OCI-LY7 (cell line): ENCODE measurements around the gene ZMYND11. TPM values are rescaled to one million over a fixed set of nuclear protein-coding genes. Genes with fewer than 3 reads are reported as not detected.

ENCODE experiments used
- BruUV-seq: library from RNA; stranded (reverse); fragments of 400-500 nt; replicated peaks from 2 replicates; lab custom pipeline; 2021; lab: Mats Ljungman, UMichigan
- CTCF ChIA-PET: fragments of 300-600 bp; sonication (Branson Sonifier 250); formaldehyde crosslinking; loops from one replicate; lab custom pipeline; 2022; ENCODE audit warnings: antibody characterized with exemption; ENCODE audit not compliant: unreplicated experiment; lab: Charles Lee
- POLR2A ChIA-PET: fragments of 300-600 bp; sonication (Branson Sonifier 250); formaldehyde crosslinking; loops from one replicate; lab custom pipeline; 2022; ENCODE audit warnings: antibody characterized with exemption; lab: Charles Lee
- DNase-seq: peaks from one replicate; pipeline ENCODE4 v3.0.0-alpha.2; 2015; ENCODE audit warnings: low spot score
- H2AFZ ChIP-seq: fragments of 200-600 bp; sonication (generic), shearing (Covaris generic); 2 replicates; pipeline ENCODE4 v1.6.1; 2014; ENCODE audit warnings: mild to moderate bottlenecking, antibody characterized with exemption, low read length, moderate library complexity
- H3K27ac ChIP-seq: fragments of 200-600 bp; sonication (generic); 2 replicates; pipeline ENCODE4 v1.5.1; 2014; ENCODE audit warnings: mixed run types, low read depth, mild to moderate bottlenecking, moderate library complexity, low read length, inconsistent platforms; ENCODE audit not compliant: poor library complexity, severe bottlenecking
- H3K36me3 ChIP-seq: fragments of 200-600 bp; sonication (generic); 2 replicates; pipeline ENCODE4 v1.6.1; 2014; ENCODE audit warnings: mild to moderate bottlenecking, antibody characterized with exemption, low read length, moderate library complexity, mixed read lengths; ENCODE audit not compliant: insufficient read depth
- H3K4me1 ChIP-seq: fragments of 200-600 bp; sonication (generic); 2 replicates; pipeline ENCODE4 v1.5.1; 2014; ENCODE audit warnings: mild to moderate bottlenecking, low read length; ENCODE audit not compliant: insufficient read depth, poor library complexity, severe bottlenecking
- H3K4me2 ChIP-seq: fragments of 200-600 bp; sonication (generic); 2 replicates; pipeline ENCODE4 v1.6.1; 2014; ENCODE audit warnings: mild to moderate bottlenecking, low read length
- H3K4me3 ChIP-seq: fragments of 200-600 bp; sonication (generic); 2 replicates; pipeline ENCODE4 v1.5.1; 2014; ENCODE audit warnings: mild to moderate bottlenecking, low read depth, low read length; ENCODE audit not compliant: poor library complexity, severe bottlenecking
- H3K79me2 ChIP-seq: fragments of 200-600 bp; sonication (generic); 2 replicates; pipeline ENCODE4 v1.6.1; 2016; ENCODE audit warnings: low read depth, mild to moderate bottlenecking, low read length, moderate library complexity, mixed read lengths; ENCODE audit not compliant: insufficient read depth
- H3K9me2 ChIP-seq: fragments of 200-600 bp; sonication (generic); 2 replicates; pipeline ENCODE4 v1.6.1; 2016; ENCODE audit warnings: mild to moderate bottlenecking, low read length, mixed read lengths; ENCODE audit not compliant: insufficient read depth
- H3K9me3 ChIP-seq: fragments of 200-600 bp; sonication (generic); 2 replicates; pipeline ENCODE4 v1.6.1; 2014; ENCODE audit warnings: mild to moderate bottlenecking, mixed run types, low read length, mixed read lengths
- H4K20me1 ChIP-seq: fragments of 200-600 bp; sonication (generic); 2 replicates; pipeline ENCODE4 v1.6.1; 2014; ENCODE audit warnings: mild to moderate bottlenecking, antibody characterized with exemption, low read length, moderate library complexity, mixed read lengths; ENCODE audit not compliant: insufficient read depth
- EZH2phosphoT487 ChIP-seq: fragments of 200-600 bp; sonication (generic); IDR thresholded peaks from 2 replicates; pipeline ENCODE4 v1.6.1; 2018; ENCODE audit warnings: low read depth, borderline replicate concordance, mild to moderate bottlenecking, mixed run types, antibody characterized with exemption, low read length, moderate library complexity, mixed read lengths
- intact Hi-C: fragments of 100-400 bp; cut with micrococcal nuclease; formaldehyde crosslinking; loops from one replicate; pipeline ENCODE4 v1.10.0; 2022; ENCODE audit not compliant: unreplicated experiment
- total RNA-seq, 2 experiments: library from RNA; depleted of rRNA in 1 of 2; stranded (reverse); fragments of >200 nt in 1 of 2; shearing (Covaris generic) in 1 of 2; gene quantifications; 2 replicates each; pipeline ENCODE4 v1.2.3, GENCODE V29; 2014 to 2022
- TF ChIP-seq, protein P1 (sequence below): fragments of 200-600 bp; sonication (generic); conservative IDR thresholded peaks from 2 replicates; pipeline ENCODE4 v1.5.1; 2014; ENCODE audit warnings: mild to moderate bottlenecking, antibody characterized with exemption, low read length, moderate library complexity, mixed read lengths

ZMYND11 gene
- total RNA-seq, 2 experiments from 2014 or later: 4.0 to 5.5 TPM

DNA sequence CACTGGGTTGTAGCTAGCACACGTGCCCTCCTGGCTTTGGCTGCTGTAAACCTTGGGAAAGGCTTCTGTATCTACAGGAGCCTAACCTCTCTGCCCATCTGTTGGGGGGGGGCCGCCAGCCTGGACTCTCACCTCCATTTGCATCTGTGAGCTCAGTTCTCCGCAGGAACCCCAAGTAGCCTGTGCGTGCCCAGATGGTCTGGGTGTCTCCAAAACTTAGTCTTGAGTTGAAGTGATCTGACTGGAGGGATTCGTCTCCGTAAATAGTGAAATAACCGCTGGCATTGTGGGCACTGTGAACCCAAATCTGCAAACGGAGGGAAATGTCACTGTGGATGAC lies 147.9 kb downstream of the ZMYND11 start:
- Histone ChIP-seq H3K9me3 (no peaks in the 10 kb centered on the region), H3K27ac (no peak overlapping the region), H3K4me3 (no peak overlapping the region), H3K4me1 (peaks cover 26% of the 10 kb centered on the region), H3K9me2 (no peaks in the 10 kb centered on the region), H3K79me2 (no peaks in the 10 kb centered on the region), H3K36me3 (peaks cover 95% of the 10 kb centered on the region), H4K20me1 (no peaks in the 10 kb centered on the region), H3K4me2 (no peak overlapping the region), H2AFZ (no peak overlapping the region)
- TF ChIP-seq, protein P1, sequence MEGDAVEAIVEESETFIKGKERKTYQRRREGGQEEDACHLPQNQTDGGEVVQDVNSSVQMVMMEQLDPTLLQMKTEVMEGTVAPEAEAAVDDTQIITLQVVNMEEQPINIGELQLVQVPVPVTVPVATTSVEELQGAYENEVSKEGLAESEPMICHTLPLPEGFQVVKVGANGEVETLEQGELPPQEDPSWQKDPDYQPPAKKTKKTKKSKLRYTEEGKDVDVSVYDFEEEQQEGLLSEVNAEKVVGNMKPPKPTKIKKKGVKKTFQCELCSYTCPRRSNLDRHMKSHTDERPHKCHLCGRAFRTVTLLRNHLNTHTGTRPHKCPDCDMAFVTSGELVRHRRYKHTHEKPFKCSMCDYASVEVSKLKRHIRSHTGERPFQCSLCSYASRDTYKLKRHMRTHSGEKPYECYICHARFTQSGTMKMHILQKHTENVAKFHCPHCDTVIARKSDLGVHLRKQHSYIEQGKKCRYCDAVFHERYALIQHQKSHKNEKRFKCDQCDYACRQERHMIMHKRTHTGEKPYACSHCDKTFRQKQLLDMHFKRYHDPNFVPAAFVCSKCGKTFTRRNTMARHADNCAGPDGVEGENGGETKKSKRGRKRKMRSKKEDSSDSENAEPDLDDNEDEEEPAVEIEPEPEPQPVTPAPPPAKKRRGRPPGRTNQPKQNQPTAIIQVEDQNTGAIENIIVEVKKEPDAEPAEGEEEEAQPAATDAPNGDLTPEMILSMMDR: no peak
- no peak for TF ChIP-seq EZH2phosphoT487
- BruUV-seq: no TSS peak
- DNase-seq: no peak
- ChIA-PET POLR2A (interaction anchor here (0.7 kb wide), 1 partner anchor 577 kb away, joined by 3 read pairs; no protein-coding TSS in a partner anchor), CTCF (interaction anchor here (0.6 kb wide), 1 partner anchor 246 kb away, joined by 3 read pairs; no protein-coding TSS in a partner anchor)
- intact Hi-C loops: no loop called here

DNA sequence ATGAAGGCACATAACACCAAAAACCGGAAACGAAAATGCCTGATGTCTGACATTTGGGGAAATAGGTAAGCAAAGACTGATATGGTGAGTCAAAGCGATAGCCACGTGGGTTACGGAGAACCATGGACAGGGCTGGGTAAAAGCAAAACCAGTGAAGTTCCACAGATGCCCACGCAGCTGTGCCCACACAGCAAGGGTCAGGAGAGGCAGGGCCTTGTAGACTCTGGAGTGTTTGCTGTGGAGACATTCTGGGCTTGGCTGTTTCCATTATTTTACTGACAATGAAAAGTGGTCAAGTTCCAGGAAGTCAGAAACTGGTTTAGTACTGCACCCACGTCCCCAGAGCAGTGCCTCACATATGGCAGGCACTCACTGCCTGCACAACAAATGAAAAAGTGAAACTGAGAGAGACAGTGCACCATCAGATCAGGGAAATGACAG lies 148.7 kb downstream of the ZMYND11 start:
- Histone ChIP-seq H3K4me3 (no peak overlapping the region), H3K9me3 (no peaks in the 10 kb centered on the region), H4K20me1 (no peaks in the 10 kb centered on the region), H3K79me2 (no peaks in the 10 kb centered on the region), H3K4me1 (peaks cover 34% of the 10 kb centered on the region), H2AFZ (no peak overlapping the region), H3K27ac (no peak overlapping the region), H3K36me3 (peaks cover 92% of the 10 kb centered on the region), H3K4me2 (no peak overlapping the region), H3K9me2 (no peaks in the 10 kb centered on the region)
- ChIA-PET CTCF (no interaction called here), POLR2A (interaction anchor here (0.7 kb wide), 1 partner anchor 577 kb away, joined by 3 read pairs; no protein-coding TSS in a partner anchor)
- intact Hi-C loops: no loop called here
- no peak for DNase-seq
- TF ChIP-seq, protein P1: no peak
- TF ChIP-seq EZH2phosphoT487: no peak
- no TSS peak for BruUV-seq

DNA sequence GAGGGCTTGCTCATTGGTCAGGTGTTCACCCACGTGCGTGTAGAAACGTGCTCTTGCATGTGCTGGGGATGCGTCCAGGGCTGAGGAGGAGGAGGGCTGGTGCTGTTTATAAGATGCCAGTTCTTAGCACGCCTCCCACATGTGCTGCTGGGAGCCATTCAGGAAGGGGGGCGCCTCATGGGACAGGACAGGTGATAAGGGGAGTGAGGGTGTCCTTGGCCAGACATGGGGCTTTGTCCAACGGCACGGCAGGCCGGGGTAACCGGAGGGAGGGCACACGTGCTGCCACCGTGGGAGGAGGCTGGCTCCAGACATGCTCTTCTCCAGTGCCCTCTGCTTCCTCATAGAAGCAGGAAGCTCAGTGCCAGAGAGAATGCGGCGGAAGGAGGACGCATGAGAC lies 150.0 kb downstream of the ZMYND11 start:
- no peaks in the 10 kb centered on the region for H3K79me2 ChIP-seq
- H3K4me2 ChIP-seq: no peak overlapping the region
- peaks cover 47% of the 10 kb centered on the region for H3K4me1 ChIP-seq
- ChIA-PET POLR2A (interaction anchor here (0.7 kb wide), 1 partner anchor 1157 kb away, joined by 3 read pairs; no protein-coding TSS in a partner anchor), CTCF (no interaction called here)
- H2AFZ ChIP-seq: no peak overlapping the region
- no TSS peak for BruUV-seq
- DNase-seq: no peak
- peaks cover 82% of the 10 kb centered on the region for H3K36me3 ChIP-seq
- TF ChIP-seq EZH2phosphoT487: no peak
- TF ChIP-seq, protein P1: no peak
- H3K9me3 ChIP-seq: no peaks in the 10 kb centered on the region
- no peaks in the 10 kb centered on the region for H4K20me1 ChIP-seq
- no peak overlapping the region for H3K27ac ChIP-seq
- H3K4me3 ChIP-seq: no peak overlapping the region
- intact Hi-C loops: no loop called here
- H3K9me2 ChIP-seq: no peaks in the 10 kb centered on the region
